ENCODE data around the gene ZNF664.
A peak's percentile ranks its signal among the peaks of the same experiment; 100 is the strongest.

The ZNF664 gene

GRCh38 chr12:124008595-124008994, 35.6 kb downstream of the ZNF664 start:
- H3K27me3 Mint-ChIP-seq (ENCODE audit: low read depth) = no peaks in the 10 kb centered on the region
- peak overlapping the region; percentile 1 to 22 (median 6) for H3K27ac Mint-ChIP-seq
- peaks cover 49% of the 10 kb centered on the region for H3K36me3 Mint-ChIP-seq (ENCODE audit: low read depth)
- TF ChIP-seq, protein P1, sequence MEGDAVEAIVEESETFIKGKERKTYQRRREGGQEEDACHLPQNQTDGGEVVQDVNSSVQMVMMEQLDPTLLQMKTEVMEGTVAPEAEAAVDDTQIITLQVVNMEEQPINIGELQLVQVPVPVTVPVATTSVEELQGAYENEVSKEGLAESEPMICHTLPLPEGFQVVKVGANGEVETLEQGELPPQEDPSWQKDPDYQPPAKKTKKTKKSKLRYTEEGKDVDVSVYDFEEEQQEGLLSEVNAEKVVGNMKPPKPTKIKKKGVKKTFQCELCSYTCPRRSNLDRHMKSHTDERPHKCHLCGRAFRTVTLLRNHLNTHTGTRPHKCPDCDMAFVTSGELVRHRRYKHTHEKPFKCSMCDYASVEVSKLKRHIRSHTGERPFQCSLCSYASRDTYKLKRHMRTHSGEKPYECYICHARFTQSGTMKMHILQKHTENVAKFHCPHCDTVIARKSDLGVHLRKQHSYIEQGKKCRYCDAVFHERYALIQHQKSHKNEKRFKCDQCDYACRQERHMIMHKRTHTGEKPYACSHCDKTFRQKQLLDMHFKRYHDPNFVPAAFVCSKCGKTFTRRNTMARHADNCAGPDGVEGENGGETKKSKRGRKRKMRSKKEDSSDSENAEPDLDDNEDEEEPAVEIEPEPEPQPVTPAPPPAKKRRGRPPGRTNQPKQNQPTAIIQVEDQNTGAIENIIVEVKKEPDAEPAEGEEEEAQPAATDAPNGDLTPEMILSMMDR (IDR thresholded peaks at IDR 0.05; ENCODE audit: unreplicated experiment in 3 of 3) = no peak
- no peak overlapping the region for H3K4me3 Mint-ChIP-seq
- no peaks in the 10 kb centered on the region for H3K9me3 Mint-ChIP-seq
- H3K4me1 Mint-ChIP-seq = peaks cover 34% of the 10 kb centered on the region

DNA sequence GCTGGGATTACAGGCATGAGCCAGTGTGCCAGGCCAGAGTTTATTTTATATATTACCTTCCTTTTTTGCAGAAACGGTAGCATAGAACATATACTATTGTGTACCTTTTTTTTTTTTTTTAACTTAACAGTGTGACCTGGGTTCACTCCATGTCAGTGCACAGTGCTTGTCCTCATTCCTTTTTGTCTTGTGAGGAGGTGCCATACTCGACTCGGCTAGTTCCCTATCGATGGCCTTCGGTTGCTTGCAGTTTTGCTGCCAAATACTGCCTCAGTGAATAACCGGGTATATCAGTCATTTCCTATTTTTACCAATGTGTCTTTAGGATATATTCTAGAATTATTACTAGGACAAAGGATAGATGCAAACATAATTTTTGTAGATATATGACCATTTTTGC, 36.8 kb downstream of the ZNF664 start:
- no peak overlapping the region for H3K27ac Mint-ChIP-seq
- peaks cover 58% of the 10 kb centered on the region for H3K36me3 Mint-ChIP-seq (ENCODE audit: low read depth)
- H3K4me3 Mint-ChIP-seq = no peak overlapping the region
- no peaks in the 10 kb centered on the region for H3K9me3 Mint-ChIP-seq
- H3K27me3 Mint-ChIP-seq (ENCODE audit: low read depth) = no peaks in the 10 kb centered on the region
- H3K4me1 Mint-ChIP-seq = peaks cover 34% of the 10 kb centered on the region
- TF ChIP-seq, protein P1 (IDR thresholded peaks at IDR 0.05; ENCODE audit: unreplicated experiment in 3 of 3) = no peak

- H3K9me3 Mint-ChIP-seq = no peaks in the 10 kb centered on the region
- no peaks in the 10 kb centered on the region for H3K27me3 Mint-ChIP-seq (ENCODE audit: low read depth)
- TF ChIP-seq, protein P1 (IDR thresholded peaks at IDR 0.05; ENCODE audit: unreplicated experiment in 3 of 3) = no peak
- H3K4me3 Mint-ChIP-seq = no peak overlapping the region
- peaks cover 29% of the 10 kb centered on the region for H3K4me1 Mint-ChIP-seq
- H3K36me3 Mint-ChIP-seq (ENCODE audit: low read depth) = peaks cover 59% of the 10 kb centered on the region
- no peak overlapping the region for H3K27ac Mint-ChIP-seq
Measured at GRCh38 chr12:124010687-124011086, 37.7 kb downstream of the ZNF664 start.

- peaks cover 26% of the 10 kb centered on the region for H3K4me1 Mint-ChIP-seq
- no peak overlapping the region for H3K27ac Mint-ChIP-seq
- TF ChIP-seq, protein P1 (IDR thresholded peaks at IDR 0.05; ENCODE audit: unreplicated experiment in 3 of 3) = no peak
Measured at GRCh38 chr12:124011435-124012115, 38.6 kb downstream of the ZNF664 start.

DNA sequence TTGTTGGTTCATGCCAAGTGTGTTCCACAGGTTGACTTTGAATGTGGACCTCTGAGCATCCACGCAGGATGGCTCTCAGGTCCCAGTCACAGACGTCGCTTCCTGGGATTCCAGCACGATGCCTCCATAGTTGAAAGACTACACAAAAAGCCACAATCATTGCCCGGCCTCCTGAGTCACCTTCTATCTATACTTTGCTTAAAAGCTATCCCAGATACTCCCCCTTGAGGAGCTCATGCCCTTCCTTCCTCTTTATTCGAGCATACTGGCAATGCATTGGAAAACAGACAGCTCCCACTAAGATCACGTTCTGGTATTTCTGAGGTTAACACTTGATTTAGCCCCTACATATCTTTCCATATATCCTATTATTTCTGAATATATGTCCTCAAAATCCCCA, 40.1 kb downstream of the ZNF664 start:
- Mint-ChIP-seq H3K4me1 (peaks cover 23% of the 10 kb centered on the region), H3K36me3 (ENCODE audit: low read depth) (peaks cover 51% of the 10 kb centered on the region), H3K27ac (no peak overlapping the region), H3K27me3 (ENCODE audit: low read depth) (no peaks in the 10 kb centered on the region), H3K9me3 (no peaks in the 10 kb centered on the region), H3K4me3 (no peak overlapping the region)
- TF ChIP-seq, protein P1 (IDR thresholded peaks at IDR 0.05; ENCODE audit: unreplicated experiment in 3 of 3) = no peak

More at GRCh38 chr12:124011435-124012115, 38.6 kb downstream of the ZNF664 start:
- Mint-ChIP-seq H3K9me3 (no peaks in the 10 kb centered on the region), H3K27me3 (ENCODE audit: low read depth) (no peaks in the 10 kb centered on the region), H3K36me3 (ENCODE audit: low read depth) (peaks cover 55% of the 10 kb centered on the region), H3K4me3 (no peak overlapping the region)

All from nephron (organoid).